ENCODE measurements around the gene PDCD2L. TPM values are rescaled to one million over a fixed set of nuclear protein-coding genes. Genes with fewer than 3 reads are reported as not detected.

The PDCD2L gene
- total and polyA plus RNA-seq, 2 of the 8 experiments (the other 6 are each of a cell fraction or from before 2014, with no cell fraction given): 51.5 to 78.1 TPM

GRCh38 chr19:34475026-34475974 lies 71.1 kb downstream of the PDCD2L start:
- Histone ChIP-seq H3K27ac (ENCODE audit: low read depth, low read length) (no peak overlapping the region), H3K4me1 (replicated peaks in 1 of 4; ENCODE audit: control insufficient read depth in 3 of 4, insufficient read depth in 4 of 4, low read length in 3 of 4) (peaks cover 0 to 5% (median 3%) of the 10 kb centered on the region in 4 experiments; a peak in 5 of 7 replicates), H4K5ac (ENCODE audit: insufficient read length, low read depth, low read length) (no peak overlapping the region), H3K27me3 (replicated peaks in 1 of 4; ENCODE audit: control insufficient read depth in 3 of 4, extremely low read depth in 1 of 4, insufficient read depth in 3 of 4, low read length in 3 of 4) (peaks cover 0 to 7% (median 5%) of the 10 kb centered on the region in 4 experiments; a peak in 6 of 7 replicates), H3K36me3 (ENCODE audit: control insufficient read depth in 2 of 4, insufficient read depth in 4 of 4, low read length in 3 of 4) (peaks cover 9 to 28% (median 18%) of the 10 kb centered on the region in 4 experiments), H3K56ac (replicated peaks; ENCODE audit: insufficient read length, low read depth, low read length) (no peak overlapping the region), H2BK120ac (replicated peaks; ENCODE audit: low read depth, low read length) (no peak overlapping the region), H2BK5ac (ENCODE audit: low read depth, low read length) (no peak overlapping the region), H3K18ac (ENCODE audit: extremely low read depth, low read length) (no peak overlapping the region), H2BK12ac (ENCODE audit: low read depth, low read length) (no peak overlapping the region), H2BK15ac (ENCODE audit: low read length) (no peak overlapping the region), H3K4me2 (ENCODE audit: insufficient read depth in 1 of 2, low read depth in 2 of 2, low read length in 2 of 2) (no peak overlapping the region), H3K9ac (replicated peaks in 1 of 4; ENCODE audit: extremely low read depth in 1 of 4, low read depth in 3 of 4, low read length in 3 of 4) (no peak overlapping the region), H4K20me1 (replicated peaks in 1 of 2; ENCODE audit: control insufficient read depth in 1 of 2, insufficient read depth in 2 of 2, low read length in 2 of 2) (peaks cover 0 to 3% of the 10 kb centered on the region in 2 experiments), H3K4ac (replicated peaks; ENCODE audit: insufficient read length, low read depth, low read length) (no peak overlapping the region), H3K23ac (ENCODE audit: insufficient read length) (no peak overlapping the region), H3K79me1 (ENCODE audit: low read depth, low read length) (no peaks in the 10 kb centered on the region), H2AFZ (ENCODE audit: low read length) (no peak overlapping the region), H2AK5ac (ENCODE audit: low read depth, low read length) (no peak overlapping the region; the same call in 1 of the 2 replicates), H3K4me3 (ENCODE audit: extremely low read depth in 1 of 4, insufficient read depth in 2 of 4, low read depth in 3 of 4, low read length in 4 of 4) (no peak overlapping the region), H3K23me2 (ENCODE audit: low read depth, low read length) (no peaks in the 10 kb centered on the region), H4K91ac (replicated peaks; ENCODE audit: insufficient read length, low read length) (no peak overlapping the region), H4K8ac (ENCODE audit: extremely low read depth, insufficient read depth, low read length) (no peak overlapping the region), H3K9me3 (ENCODE audit: insufficient read depth in 2 of 2, low read depth in 1 of 2, low read length in 1 of 2) (peaks cover 0 to 4% of the 10 kb centered on the region in 2 experiments; a peak in 1 of 4 replicates), H3K79me2 (ENCODE audit: control insufficient read depth in 1 of 2, insufficient read depth in 2 of 2, low read length in 2 of 2) (no peaks in the 10 kb centered on the region), H3K14ac (ENCODE audit: insufficient read length) (no peak overlapping the region), H2BK20ac (ENCODE audit: low read length) (no peak overlapping the region)
- 88% methylated on average over 9 of the region's 9 CpGs; no CpG with 5 or more reads in 1 of the 2 experiments for WGBS, 2 experiments (ENCODE audit: extremely low coverage in 1 of 2, insufficient coverage in 1 of 2, insufficient read length in 1 of 2, insufficient replicate concordance in 2 of 2, low coverage in 1 of 2, low lambda C conversion rate in 2 of 2, missing lambda C conversion rate in 1 of 2)
- FAIRE-seq (no peak), DNase-seq (ENCODE audit: low read depth in 1 of 2, low spot score in 2 of 2) (no peak)
- no peak for TF ChIP-seq POLR2A (IDR thresholded peaks at IDR 0.05; ENCODE audit: control extremely low read depth in 1 of 2, low read depth in 2 of 2, low read length in 2 of 2)
- no peak for TF ChIP-seq TCF12 (IDR thresholded peaks at IDR 0.05; ENCODE audit: low read depth, low read length)
- TF ChIP-seq MAX (IDR thresholded peaks at IDR 0.05): no peak
- no peak for TF ChIP-seq POU5F1 (IDR thresholded peaks at IDR 0.05; ENCODE audit: low read depth, low read length)
- no peak for TF ChIP-seq CEBPB (IDR thresholded peaks at IDR 0.05; ENCODE audit: low read depth, low read length)
- no peak for TF ChIP-seq MAFK (IDR thresholded peaks at IDR 0.05; ENCODE audit: low read depth, low read length)
- ChIA-PET POLR2A (ENCODE audit: partially characterized antibody) (interaction anchor here (1.0 to 8.6 kb wide), 8 partner anchors 10 to 32 kb away, joined by 3 to 47 read pairs (median 4); no protein-coding TSS in a partner anchor), CTCF (ENCODE audit: partially characterized antibody) (interaction anchor here (1.3 to 1.5 kb wide), 2 partner anchors 10 to 25 kb away, joined by 5 to 7 read pairs; no protein-coding TSS in a partner anchor)
